HepG2 (cell line): ENCODE measurements around the gene TMEM114. TPM values are rescaled to one million over a fixed set of nuclear protein-coding genes. Genes with fewer than 3 reads are reported as not detected.

ENCODE experiments used
- ATAC-seq: fragments of 200-7000 bp; cut with Tn5 transposase; 3 replicates; pipeline ENCODE4 v1.9.1; 2020; ENCODE audit warnings: mild to moderate bottlenecking, moderate library complexity
- BruUV-seq: library from RNA; stranded (reverse); fragments of 400-500 nt; replicated peaks from 2 replicates; lab custom pipeline; 2021; lab: Mats Ljungman, UMichigan
- CTCF ChIA-PET: fragments of 300-600 bp; formaldehyde crosslinking; extraction: SDS; loops from one replicate; lab custom pipeline; 2021; ENCODE audit warnings: low total read pairs, inconsistent platforms, low intra/inter-chr PET ratio; lab: Yijun Ruan, JAX
- POLR2A ChIA-PET: fragments of 350-600 bp; sonication (Branson Sonifier 250); formaldehyde crosslinking; loops from one replicate; lab custom pipeline; 2020; ENCODE audit warnings: antibody characterized with exemption, inconsistent platforms; lab: Yijun Ruan, JAX
- DNase-seq: peaks from one replicate; pipeline ENCODE4 v3.0.0-alpha.2; 2015; ENCODE audit warnings: low spot score
- FAIRE-seq: peaks from 3 replicates; lab custom pipeline; 2011; peaks lifted over from hg19 to GRCh38; lab: Jason Lieb, UNC
- H2AFZ ChIP-seq: one replicate; pipeline ENCODE4 v1.6.1; 2011; ENCODE audit warnings: low read length, inconsistent platforms
- H3K27ac ChIP-seq: fragments of 300-600 bp; 3 replicates; pipeline ENCODE4 v1.8.0; 2011; ENCODE audit warnings: mixed run types, mild to moderate bottlenecking, mixed read lengths, low read length, inconsistent platforms; ENCODE audit not compliant: insufficient read depth; ENCODE audit errors: extremely low read length
- H3K27me3 ChIP-seq, 2 experiments: fragments of 200-600 bp in 1 of 2; 2 replicates in 1 of 2; 3 replicates in 1 of 2; pipeline versions ENCODE4 v1.6.0 to v1.8.0; 2011; ENCODE audit warnings: low read length in 2 of 2, mild to moderate bottlenecking in 2 of 2, moderate library complexity in 2 of 2, inconsistent platforms in 1 of 2; ENCODE audit not compliant: insufficient read depth in 2 of 2, control insufficient read depth in 1 of 2
- H3K36me3 ChIP-seq, 2 experiments: fragments of 200-600 bp in 1 of 2; replicated peaks in 1 of 2; 2 replicates in 1 of 2; 3 replicates in 1 of 2; pipeline versions ENCODE4 v1.5.1 to v1.8.0; 2011; ENCODE audit warnings: low read length in 2 of 2, inconsistent platforms in 1 of 2; ENCODE audit not compliant: insufficient read depth in 2 of 2, control insufficient read depth in 1 of 2
- H3K4me1 ChIP-seq: 2 replicates; pipeline ENCODE4 v1.5.1; 2012; ENCODE audit warnings: low read length, inconsistent platforms; ENCODE audit not compliant: insufficient read depth
- H3K4me2 ChIP-seq: 2 replicates; pipeline ENCODE4 v1.6.0; 2011; ENCODE audit warnings: low read depth, low read length, inconsistent platforms
- H3K4me3 ChIP-seq, 3 experiments: fragments of 200-600 bp in 1 of 3; sonication (generic), shearing (Covaris generic) in 1 of 3; replicated peaks in 1 of 3; 2 replicates each; pipeline ENCODE4 v1.5.1; 2011 to 2016; ENCODE audit warnings: low read length in 3 of 3, inconsistent platforms in 2 of 3, low read depth in 2 of 3, mild to moderate bottlenecking in 2 of 3, control low read depth in 1 of 3, mixed read lengths in 1 of 3; ENCODE audit not compliant: insufficient read depth in 1 of 3
- H3K79me2 ChIP-seq: one replicate; pipeline ENCODE4 v1.6.1; 2011; ENCODE audit warnings: low read length, inconsistent platforms; ENCODE audit not compliant: insufficient read depth
- H3K9ac ChIP-seq: 2 replicates; pipeline ENCODE4 v1.6.0; 2011; ENCODE audit warnings: mild to moderate bottlenecking, low read depth, low read length, inconsistent platforms; ENCODE audit not compliant: insufficient read depth
- H3K9me3 ChIP-seq: 2 replicates; pipeline ENCODE4 v1.5.1; 2012; ENCODE audit warnings: mild to moderate bottlenecking, low read length
- H4K20me1 ChIP-seq: 2 replicates; pipeline ENCODE4 v1.6.0; 2011; ENCODE audit warnings: inconsistent platforms, mild to moderate bottlenecking, low read length, moderate library complexity; ENCODE audit not compliant: insufficient read depth
- MYC ChIP-seq: sonication (generic); formaldehyde crosslinking; IDR thresholded peaks from 2 replicates; pipeline ENCODE4 v1.9.0; 2021; ENCODE audit warnings: missing genetic modification reagents, borderline replicate concordance
- NR2F6 ChIP-seq, 2 experiments: IDR thresholded peaks; 2 replicates each; pipeline ENCODE4 v1.6.1; 2016; ENCODE audit warnings: antibody characterized with exemption in 1 of 2, mild to moderate bottlenecking in 1 of 2
- PATZ1 ChIP-seq: sonication (generic); formaldehyde crosslinking; IDR thresholded peaks from 2 replicates; pipeline ENCODE4 v1.4.0; 2020; ENCODE audit warnings: missing genetic modification reagents
- PITX1 ChIP-seq: sonication (generic); formaldehyde crosslinking; IDR thresholded peaks from 2 replicates; pipeline ENCODE4 v1.5.1; 2020; ENCODE audit warnings: mild to moderate bottlenecking, missing genetic modification reagents
- TFDP1 ChIP-seq: IDR thresholded peaks from 2 replicates; pipeline ENCODE4 v1.6.1; 2016; ENCODE audit warnings: missing compliant biosample characterization, missing genetic modification reagents, borderline replicate concordance
- THAP11 ChIP-seq: IDR thresholded peaks from 2 replicates; pipeline ENCODE4 v1.6.1; 2016; ENCODE audit warnings: missing biosample characterization, missing genetic modification reagents
- ZIK1 ChIP-seq: sonication (generic); formaldehyde crosslinking; IDR thresholded peaks from 2 replicates; pipeline ENCODE4 v1.5.0; 2020; ENCODE audit warnings: mild to moderate bottlenecking, low read depth, missing genetic modification reagents, borderline replicate concordance
- ZNF142 ChIP-seq: sonication (generic); formaldehyde crosslinking; IDR thresholded peaks from 2 replicates; pipeline ENCODE4 v1.4.0; 2020; ENCODE audit warnings: missing genetic modification reagents
- ZNF280B ChIP-seq: sonication (generic); formaldehyde crosslinking; IDR thresholded peaks from 2 replicates; pipeline ENCODE4 v1.5.0; 2020; ENCODE audit warnings: missing genetic modification reagents, mild to moderate bottlenecking, borderline replicate concordance
- ZNF598 ChIP-seq: sonication (generic); formaldehyde crosslinking; IDR thresholded peaks from 2 replicates; pipeline ENCODE4 v1.5.1; 2020; ENCODE audit warnings: mild to moderate bottlenecking, missing genetic modification reagents, borderline replicate concordance
- WGBS: methylation state at CpG from one replicate; pipeline ENCODE4 v1.1.6; 2017; ENCODE audit warnings: low lambda C conversion rate; 5-methylcytosine and 5-hydroxymethylcytosine counted together
- in situ Hi-C: cut with HindIII; loops from 2 replicates; pipeline ENCODE4 v1.10.0; 2017; ENCODE audit warnings: low pct_unique_long_range_greater_than_20kb; ENCODE audit not compliant: extremely low pct_ligation_motif_present
- intact Hi-C: fragments of 100-400 bp; cut with micrococcal nuclease; formaldehyde crosslinking; loops from one replicate; pipeline ENCODE4 v1.10.0; 2022; ENCODE audit not compliant: unreplicated experiment
- polyA plus RNA-seq, 8 experiments: library from polyadenylated mRNA; depleted of rRNA in 3 of 8; stranded (reverse) in 7 of 8; unstranded in 1 of 8; fragments of >200 nt; fragmentation: Illumina TruSeq in 4 of 8; extraction: Trizol in 4 of 8; gene quantifications; 2 replicates each; pipeline versions ENCODE4 v1.2.1 to v1.2.3, GENCODE V29; 2011 to 2016; ENCODE audit warnings: low read depth in 4 of 8, missing spikeins in 1 of 8, mixed read lengths in 1 of 8; ENCODE audit not compliant: insufficient read depth in 1 of 8
- total RNA-seq, 5 experiments: library from RNA; depleted of rRNA; stranded (reverse); fragments of >200 nt; fragmentation: Illumina TruSeq; extraction: Trizol; gene quantifications; 2 replicates each; pipeline ENCODE4 v1.2.3, GENCODE V29; 2016; ENCODE audit warnings: low read depth in 1 of 5

TMEM114 gene
- total and polyA plus RNA-seq, 2 of the 13 experiments (the other 11 are each of a cell fraction or from before 2014, with no cell fraction given): not detected

DNA sequence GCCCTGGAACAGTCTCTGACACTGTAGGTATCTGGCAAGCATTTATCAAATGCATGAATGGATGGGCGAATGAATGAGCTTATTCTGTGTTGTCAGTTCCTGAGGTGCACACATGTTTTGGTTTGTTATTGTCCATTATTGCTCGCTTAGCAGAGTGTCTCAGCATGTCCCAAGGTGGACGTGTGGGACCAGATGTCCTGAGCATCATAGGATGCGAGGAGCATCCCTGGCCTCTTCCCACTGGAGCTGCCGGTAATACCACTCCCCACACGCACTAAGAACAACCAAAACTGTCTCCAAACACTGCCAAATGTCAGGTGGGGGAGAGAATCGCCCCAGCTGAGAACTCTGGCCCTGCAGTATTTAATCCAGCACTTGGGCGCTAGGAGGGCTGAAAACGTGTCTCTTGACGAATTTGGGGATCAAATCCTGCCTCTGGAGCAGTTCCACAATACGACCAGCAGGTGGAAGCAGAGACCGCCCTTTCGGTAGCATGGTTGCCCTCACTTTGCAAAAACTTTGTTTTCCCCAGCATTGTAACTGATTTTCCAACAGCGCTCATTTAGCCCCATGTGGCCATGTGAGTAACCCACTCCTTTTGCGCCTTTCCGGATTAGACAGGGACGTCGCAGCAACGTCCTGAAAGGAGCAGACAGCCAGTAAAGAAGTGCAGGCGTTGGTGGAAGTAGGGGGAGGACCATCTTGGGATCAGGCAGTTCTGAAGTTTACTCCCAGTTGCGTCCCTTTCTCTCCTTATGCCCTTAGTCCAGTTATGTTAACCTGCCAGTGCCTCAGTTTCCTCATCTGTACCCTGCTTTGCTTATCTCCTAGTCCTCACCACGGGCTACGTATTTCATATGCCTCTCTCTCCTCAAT is 22.7 kb downstream of the TMEM114 start:
- Histone ChIP-seq H3K4me1 (peaks cover 49% of the 10 kb centered on the region), H3K9ac (no peak overlapping the region), H3K9me3 (no peaks in the 10 kb centered on the region), H3K27ac (no peak overlapping the region), H4K20me1 (no peaks in the 10 kb centered on the region), H3K36me3 (no peaks in the 10 kb centered on the region), H3K4me3 (no peak overlapping the region), H2AFZ (no peak overlapping the region), H3K27me3 (0 out of 5 replicates have a peak, but pooled peaks cover 0 to 3% of the 10 kb centered on the region in 2 experiments), H3K79me2 (no peaks in the 10 kb centered on the region), H3K4me2 (peak overlapping the region; percentile 43)
- DNase-seq (peak; percentile 97), FAIRE-seq (peak; percentile 95), ATAC-seq (peak; percentile 68)
- 13% methylated on average over 23 of the region's 23 CpGs for WGBS
- intact Hi-C loops (loop anchor here (1.0 to 5.0 kb wide), 6 partner anchors 55 to 313 kb away; no protein-coding TSS in a partner anchor), in situ Hi-C loops (loop anchor here (5.0 kb wide), 4 partner anchors 55 to 315 kb away; partner anchors contain the start of genes LITAFD, METTL22, PMM2 and TMEM186)
- ChIA-PET CTCF (interaction anchor here (1.2 to 5.1 kb wide), 8 partner anchors 13 to 567 kb away, joined by 4 to 154 read pairs (median 8); partner anchors contain the start of genes PMM2 and TMEM186), POLR2A (no interaction called here)
- no TSS peak for BruUV-seq
- TF ChIP-seq ZNF142 (CRISPR knock-in tag) (no peak), ZNF280B (CRISPR knock-in tag) (0 out of 2 replicates have a peak, but pooled peaks have one; percentile 52), ZIK1 (CRISPR knock-in tag) (no peak), TFDP1 (CRISPR knock-in tag) (peak; percentile 54; the same call in 1 of the 2 replicates), ZNF598 (CRISPR knock-in tag) (peak; percentile 92; the same call in 1 of the 2 replicates), THAP11 (CRISPR knock-in tag) (peak; percentile 79), MYC (CRISPR knock-in tag) (0 out of 2 replicates have a peak, but pooled peaks have one; percentile 51), PITX1 (CRISPR knock-in tag) (peak; percentile 34; the same call in 1 of the 2 replicates), NR2F6 (IDR thresholded peaks at IDR 0.05) (no peak), NR2F6 (CRISPR knock-in tag; IDR thresholded peaks at IDR 0.05) (peak; percentile 78; the same call in 1 of the 2 replicates), PATZ1 (CRISPR knock-in tag) (peak; percentile 51; the same call in 1 of the 2 replicates)
